ENCODE measurements around the gene OCRL.

Gene OCRL

GRCh38 chrX:129524250-129524850, 15.7 kb upstream of the OCRL start:
- TF ChIP-seq GATA3 (IDR thresholded peaks at IDR 0.05; ENCODE audit: low read depth, low read length) (no peak), GATA2 (IDR thresholded peaks at IDR 0.05; ENCODE audit: low read depth, low read length) (no peak)

GRCh38 chrX:129525162-129525561, 14.9 kb upstream of the OCRL start:
- TF ChIP-seq GATA2 (IDR thresholded peaks at IDR 0.05; ENCODE audit: low read depth, low read length) (no peak), GATA3 (IDR thresholded peaks at IDR 0.05; ENCODE audit: low read depth, low read length) (no peak)

- TF ChIP-seq GATA3 (IDR thresholded peaks at IDR 0.05; ENCODE audit: low read depth, low read length) (no peak), GATA2 (IDR thresholded peaks at IDR 0.05; ENCODE audit: low read depth, low read length) (no peak)
These were observed 14.2 kb upstream of the OCRL start for GRCh38 chrX:129525896-129526295.

GRCh38 chrX:129529685-129530281, 10.3 kb upstream of the OCRL start:
- no peak for TF ChIP-seq GATA2 (IDR thresholded peaks at IDR 0.05; ENCODE audit: low read depth, low read length)
- TF ChIP-seq GATA3 (IDR thresholded peaks at IDR 0.05; ENCODE audit: low read depth, low read length): no peak

- no peak for TF ChIP-seq GATA2 (IDR thresholded peaks at IDR 0.05; ENCODE audit: low read depth, low read length)
These were observed 9.6 kb upstream of the OCRL start for GRCh38 chrX:129530410-129530809.

- TF ChIP-seq GATA3 (IDR thresholded peaks at IDR 0.05; ENCODE audit: low read depth, low read length): no peak
- TF ChIP-seq GATA2 (IDR thresholded peaks at IDR 0.05; ENCODE audit: low read depth, low read length): no peak
These were observed 8.9 kb upstream of the OCRL start for GRCh38 chrX:129531132-129531531.

GRCh38 chrX:129534816-129535578, 5.1 kb upstream of the OCRL start:
- TF ChIP-seq GATA2 (IDR thresholded peaks at IDR 0.05; ENCODE audit: low read depth, low read length) (no peak), GATA3 (IDR thresholded peaks at IDR 0.05; ENCODE audit: low read depth, low read length) (no peak)

GRCh38 chrX:129540722-129541184, 694 bp downstream of the OCRL start:
- TF ChIP-seq GATA2 (IDR thresholded peaks at IDR 0.05; ENCODE audit: low read depth, low read length) (no peak), GATA3 (IDR thresholded peaks at IDR 0.05; ENCODE audit: low read depth, low read length) (no peak)

GRCh38 chrX:129544780-129545179, 4.7 kb downstream of the OCRL start:
- TF ChIP-seq GATA2 (IDR thresholded peaks at IDR 0.05; ENCODE audit: low read depth, low read length) (no peak), GATA3 (IDR thresholded peaks at IDR 0.05; ENCODE audit: low read depth, low read length) (no peak)

- TF ChIP-seq GATA2 (IDR thresholded peaks at IDR 0.05; ENCODE audit: low read depth, low read length) (no peak), GATA3 (IDR thresholded peaks at IDR 0.05; ENCODE audit: low read depth, low read length) (no peak)
These were observed 5.3 kb downstream of the OCRL start for GRCh38 chrX:129545408-129545807.

- TF ChIP-seq GATA2 (IDR thresholded peaks at IDR 0.05; ENCODE audit: low read depth, low read length) (no peak), GATA3 (IDR thresholded peaks at IDR 0.05; ENCODE audit: low read depth, low read length) (no peak)
These were observed 9.1 kb downstream of the OCRL start for GRCh38 chrX:129549124-129549523.

GRCh38 chrX:129553619-129554288, 13.7 kb downstream of the OCRL start:
- TF ChIP-seq GATA2 (IDR thresholded peaks at IDR 0.05; ENCODE audit: low read depth, low read length): no peak
- no peak for TF ChIP-seq GATA3 (IDR thresholded peaks at IDR 0.05; ENCODE audit: low read depth, low read length)

GRCh38 chrX:129556806-129557315, 16.8 kb downstream of the OCRL start:
- TF ChIP-seq GATA3 (IDR thresholded peaks at IDR 0.05; ENCODE audit: low read depth, low read length) (no peak), GATA2 (IDR thresholded peaks at IDR 0.05; ENCODE audit: low read depth, low read length) (no peak)

- TF ChIP-seq GATA2 (IDR thresholded peaks at IDR 0.05; ENCODE audit: low read depth, low read length) (no peak), GATA3 (IDR thresholded peaks at IDR 0.05; ENCODE audit: low read depth, low read length) (no peak)
These were observed 17.9 kb downstream of the OCRL start for GRCh38 chrX:129557844-129558480.
